MM.1S (cell line): ENCODE data around the gene CTSE.

ENCODE experiments used
- EZH2 ChIP-seq: fragments of 300-600 bp; sonication (generic); optimal IDR thresholded peaks from 2 replicates; pipeline ENCODE3; 2017; ENCODE audit warnings: low read depth, mild to moderate bottlenecking, antibody characterized with exemption, low read length, mixed read lengths
- EZH2phosphoT487 ChIP-seq: fragments of 300-600 bp; sonication (generic); IDR thresholded peaks from 2 replicates; pipeline ENCODE4 v1.6.1; 2018; ENCODE audit warnings: antibody characterized with exemption, low read length
- TF ChIP-seq, protein P1 (sequence below): fragments of 300-600 bp; sonication (generic); IDR thresholded peaks from 2 replicates; pipeline ENCODE4 v1.5.1; 2016; ENCODE audit warnings: antibody characterized with exemption, low read length, mixed read lengths

DNA sequence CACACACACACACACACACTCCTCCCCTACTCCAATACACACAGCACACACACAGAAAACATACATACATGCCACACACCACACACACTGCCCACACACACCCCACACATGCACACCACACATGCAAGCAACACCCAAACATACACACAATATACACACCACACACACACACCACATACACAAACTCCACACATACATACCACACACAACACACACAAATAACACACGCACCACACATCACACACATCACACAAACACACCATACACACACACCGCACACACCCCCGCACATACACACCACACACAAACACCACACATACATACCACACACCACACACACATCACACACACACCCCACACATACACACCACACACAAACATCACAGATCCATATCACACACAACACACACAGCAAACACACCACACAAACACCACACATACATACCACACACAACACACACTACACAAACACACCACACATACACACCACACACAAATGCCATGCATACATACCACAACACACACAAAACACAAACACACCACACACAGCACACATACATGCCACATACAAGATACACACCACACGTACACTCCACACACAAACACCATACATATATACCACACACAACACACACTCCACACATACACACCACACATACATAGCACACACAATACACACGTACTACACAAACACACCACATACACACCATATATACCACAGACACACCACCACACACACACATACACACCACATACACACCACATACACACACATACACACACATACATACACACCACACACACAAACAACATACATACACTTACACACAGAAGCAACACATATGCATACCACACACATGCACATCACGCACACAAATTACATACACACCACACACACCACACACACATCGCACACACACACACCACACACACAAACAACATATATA, 19.6 kb downstream of the CTSE start:
- TF ChIP-seq, protein P1, sequence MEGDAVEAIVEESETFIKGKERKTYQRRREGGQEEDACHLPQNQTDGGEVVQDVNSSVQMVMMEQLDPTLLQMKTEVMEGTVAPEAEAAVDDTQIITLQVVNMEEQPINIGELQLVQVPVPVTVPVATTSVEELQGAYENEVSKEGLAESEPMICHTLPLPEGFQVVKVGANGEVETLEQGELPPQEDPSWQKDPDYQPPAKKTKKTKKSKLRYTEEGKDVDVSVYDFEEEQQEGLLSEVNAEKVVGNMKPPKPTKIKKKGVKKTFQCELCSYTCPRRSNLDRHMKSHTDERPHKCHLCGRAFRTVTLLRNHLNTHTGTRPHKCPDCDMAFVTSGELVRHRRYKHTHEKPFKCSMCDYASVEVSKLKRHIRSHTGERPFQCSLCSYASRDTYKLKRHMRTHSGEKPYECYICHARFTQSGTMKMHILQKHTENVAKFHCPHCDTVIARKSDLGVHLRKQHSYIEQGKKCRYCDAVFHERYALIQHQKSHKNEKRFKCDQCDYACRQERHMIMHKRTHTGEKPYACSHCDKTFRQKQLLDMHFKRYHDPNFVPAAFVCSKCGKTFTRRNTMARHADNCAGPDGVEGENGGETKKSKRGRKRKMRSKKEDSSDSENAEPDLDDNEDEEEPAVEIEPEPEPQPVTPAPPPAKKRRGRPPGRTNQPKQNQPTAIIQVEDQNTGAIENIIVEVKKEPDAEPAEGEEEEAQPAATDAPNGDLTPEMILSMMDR, result no peak
- TF ChIP-seq EZH2phosphoT487, result no peak
- no peak for TF ChIP-seq EZH2
